IPS-20b (cell line): ENCODE measurements around the gene OTOGL.
"Not testable (repeated sequence)": the region's sequence is repeated elsewhere in the genome, so short reads cannot be mapped to it uniquely, and the experiment has no call there.

Source experiments
- H3K27ac ChIP-seq: one replicate; pipeline ENCODE4 v1.5.1; 2013; ENCODE audit warnings: low read length
- H3K27me3 ChIP-seq: 2 replicates; pipeline ENCODE4 v1.6.1; 2013; ENCODE audit warnings: mild to moderate bottlenecking, low read length, inconsistent platforms; ENCODE audit not compliant: insufficient read depth
- H3K36me3 ChIP-seq: 2 replicates; pipeline ENCODE4 v1.6.1; 2013; ENCODE audit warnings: low read depth, mild to moderate bottlenecking, inconsistent platforms, low read length, moderate library complexity; ENCODE audit not compliant: insufficient read depth
- H3K4me1 ChIP-seq: 2 replicates; pipeline ENCODE4 v1.6.1; 2013; ENCODE audit warnings: mild to moderate bottlenecking, control low read depth, inconsistent platforms, low read length, moderate library complexity; ENCODE audit not compliant: insufficient read depth
- H3K4me3 ChIP-seq: 2 replicates; pipeline ENCODE4 v1.5.1; 2013; ENCODE audit warnings: mild to moderate bottlenecking, low read length, inconsistent platforms
- H3K9ac ChIP-seq: 2 replicates; pipeline ENCODE4 v1.6.1; 2013; ENCODE audit warnings: low read depth, mild to moderate bottlenecking, inconsistent platforms, low read length, moderate library complexity
- H3K9me3 ChIP-seq: 2 replicates; pipeline ENCODE4 v1.6.1; 2013; ENCODE audit warnings: mild to moderate bottlenecking, low read depth, low read length, inconsistent platforms; ENCODE audit not compliant: insufficient read depth

OTOGL gene

DNA sequence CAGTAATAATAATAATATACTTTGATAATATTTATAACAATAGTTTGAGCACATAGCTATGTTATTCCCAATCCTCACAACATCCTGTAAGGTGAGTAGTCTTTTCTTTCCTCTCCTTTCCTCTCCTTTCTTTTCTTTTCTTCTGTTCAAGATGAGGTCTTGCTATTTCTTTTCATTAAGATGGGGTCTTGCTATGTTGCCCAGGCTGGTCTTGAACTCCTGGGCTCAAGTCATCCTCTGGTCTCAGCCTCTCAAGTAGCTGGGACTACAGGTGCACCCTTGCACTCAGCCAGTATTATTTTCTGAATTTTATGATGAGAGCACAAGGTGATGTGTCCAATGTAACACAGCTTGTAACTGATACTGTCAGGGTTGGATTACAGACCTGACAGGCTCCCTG lies 134.6 kb downstream of the OTOGL start:
- no peak overlapping the region for H3K4me3 ChIP-seq

DNA sequence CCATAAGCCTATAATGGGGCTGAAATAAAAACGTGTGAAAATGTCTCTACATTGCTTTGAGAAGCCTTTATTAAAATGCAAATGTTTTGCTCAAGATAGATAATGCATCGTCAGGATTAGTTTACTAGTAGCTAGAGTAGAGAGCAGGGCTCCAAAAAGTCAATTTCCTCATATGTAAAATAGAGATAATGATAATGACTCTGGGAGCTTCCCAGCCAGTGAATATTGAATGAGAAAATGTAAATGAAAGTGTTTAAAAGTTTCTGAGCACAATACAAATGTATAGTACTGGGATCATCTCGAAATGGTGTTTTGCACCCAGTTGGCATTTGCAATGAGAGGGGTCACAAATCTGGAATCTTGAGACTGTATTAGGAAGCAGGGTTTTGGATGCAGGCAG lies 135.3 kb downstream of the OTOGL start:
- Histone ChIP-seq H3K27ac (no peak overlapping the region), H3K4me3 (no peak overlapping the region), H3K9ac (no peak overlapping the region), H3K9me3 (no peaks in the 10 kb centered on the region), H3K4me1 (peaks cover 10% of the 10 kb centered on the region), H3K27me3 (no peaks in the 10 kb centered on the region), H3K36me3 (no peaks in the 10 kb centered on the region)

More for the DNA sequence above, 134.6 kb downstream of the OTOGL start:
- Histone ChIP-seq H3K4me1 (peaks cover 10% of the 10 kb centered on the region), H3K27me3 (no peaks in the 10 kb centered on the region), H3K9ac (no peak overlapping the region), H3K9me3 (no peaks in the 10 kb centered on the region), H3K27ac (no peak overlapping the region), H3K36me3 (no peaks in the 10 kb centered on the region)

GRCh38 chr12:80235944-80236343 lies 136.6 kb downstream of the OTOGL start:
- no peak overlapping the region for H3K9ac ChIP-seq
- no peak overlapping the region for H3K27ac ChIP-seq
- no peak overlapping the region for H3K4me3 ChIP-seq
- H3K36me3 ChIP-seq: no peaks in the 10 kb centered on the region
- no peaks in the 10 kb centered on the region for H3K9me3 ChIP-seq
- no peaks in the 10 kb centered on the region for H3K4me1 ChIP-seq
- H3K27me3 ChIP-seq: no peaks in the 10 kb centered on the region

- no peaks in the 10 kb centered on the region for H3K36me3 ChIP-seq
- no peaks in the 10 kb centered on the region for H3K27me3 ChIP-seq
- 0 out of 2 replicates have a peak, but pooled peaks cover 3% of the 10 kb centered on the region for H3K4me1 ChIP-seq
- no peak overlapping the region for H3K27ac ChIP-seq
- no peak overlapping the region for H3K9ac ChIP-seq
- no peak overlapping the region for H3K4me3 ChIP-seq
- no peaks in the 10 kb centered on the region for H3K9me3 ChIP-seq
Measured at GRCh38 chr12:80239867-80240266, 140.5 kb downstream of the OTOGL start.

- H3K9ac ChIP-seq: no peak overlapping the region
Measured at GRCh38 chr12:80241576-80242273, 142.4 kb downstream of the OTOGL start.

DNA sequence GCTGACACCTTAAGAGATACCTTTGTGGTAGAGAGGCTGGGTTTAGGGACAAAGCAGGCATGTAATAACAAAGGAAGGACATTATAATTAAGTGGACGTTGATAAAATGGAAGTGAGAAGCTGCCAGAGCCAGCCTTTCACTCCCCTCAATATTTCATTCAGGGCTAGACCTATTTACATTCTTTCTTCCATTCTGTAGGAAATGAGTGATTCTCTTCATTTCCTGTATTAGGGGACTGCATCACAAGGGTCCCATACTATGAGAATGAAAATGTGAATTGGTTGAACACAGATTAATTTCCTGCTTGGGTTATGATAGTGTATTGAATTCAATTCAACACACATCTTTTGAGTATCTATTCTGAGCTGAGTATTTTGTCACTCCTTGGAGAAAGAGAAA lies 143.0 kb downstream of the OTOGL start:
- Histone ChIP-seq H3K4me1 (0 out of 2 replicates have a peak, but pooled peaks cover 3% of the 10 kb centered on the region), H3K27ac (no peak overlapping the region), H3K9me3 (no peaks in the 10 kb centered on the region)

More at GRCh38 chr12:80241576-80242273, 142.4 kb downstream of the OTOGL start:
- 0 out of 2 replicates have a peak, but pooled peaks cover 3% of the 10 kb centered on the region for H3K4me1 ChIP-seq
- H3K9me3 ChIP-seq: no peaks in the 10 kb centered on the region
- no peak overlapping the region for H3K27ac ChIP-seq
- no peak overlapping the region for H3K4me3 ChIP-seq
- no peaks in the 10 kb centered on the region for H3K36me3 ChIP-seq
- no peaks in the 10 kb centered on the region for H3K27me3 ChIP-seq

DNA sequence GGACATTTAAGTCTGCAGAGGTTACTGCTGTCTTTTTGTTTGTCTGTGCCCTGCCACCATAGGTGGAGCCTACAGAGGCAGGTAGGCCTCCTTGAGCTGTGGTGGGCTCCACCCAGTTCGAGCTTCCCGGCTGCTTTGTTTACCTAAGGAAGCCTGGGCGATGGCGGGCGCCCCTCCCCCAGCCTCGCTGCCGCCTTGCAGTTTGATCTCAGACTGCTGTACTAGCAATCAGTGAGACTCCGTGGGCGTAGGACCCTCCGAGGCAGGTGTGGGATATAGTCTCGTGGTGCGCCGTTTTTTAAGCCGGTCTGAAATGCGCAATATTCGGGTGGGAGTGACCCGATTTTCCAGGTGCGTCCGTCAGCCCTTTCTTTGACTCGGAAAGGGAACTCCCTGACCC lies 150.2 kb downstream of the OTOGL start:
- not testable (repeated sequence) for H3K9ac ChIP-seq, H3K36me3 ChIP-seq
- peak overlapping the region; percentile 38; the same call in 1 of the 2 replicates for H3K4me3 ChIP-seq

More for the DNA sequence above, 143.0 kb downstream of the OTOGL start:
- no peaks in the 10 kb centered on the region for H3K36me3 ChIP-seq
- no peaks in the 10 kb centered on the region for H3K27me3 ChIP-seq
- no peak overlapping the region for H3K4me3 ChIP-seq
- no peak overlapping the region for H3K9ac ChIP-seq

DNA sequence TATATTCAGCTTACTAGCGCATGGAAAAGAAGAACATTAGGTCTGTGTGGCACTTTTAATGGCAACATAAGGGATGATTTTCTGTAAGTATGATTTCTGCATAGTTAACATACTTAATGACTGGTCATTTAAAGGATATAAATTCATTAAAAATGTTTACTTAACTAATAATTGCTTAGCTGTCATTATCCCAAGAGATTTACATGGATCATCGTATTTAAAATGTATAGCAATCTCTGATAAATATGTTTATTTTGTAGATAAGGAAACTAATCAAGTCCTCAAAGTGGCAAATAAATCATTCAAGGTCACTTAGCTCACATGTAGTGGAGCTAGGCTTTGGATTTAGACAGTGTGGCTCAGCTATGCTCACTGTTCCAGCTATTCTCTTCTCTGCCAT lies 158.6 kb downstream of the OTOGL start:
- Histone ChIP-seq H3K27ac (no peak overlapping the region), H3K9ac (no peak overlapping the region), H3K4me3 (no peak overlapping the region), H3K36me3 (no peaks in the 10 kb centered on the region), H3K27me3 (no peaks in the 10 kb centered on the region), H3K9me3 (no peaks in the 10 kb centered on the region), H3K4me1 (no peaks in the 10 kb centered on the region)

More for the DNA sequence above, 150.2 kb downstream of the OTOGL start:
- not testable (repeated sequence) for H3K27ac ChIP-seq, H3K4me1 ChIP-seq, H3K9me3 ChIP-seq, H3K27me3 ChIP-seq

DNA sequence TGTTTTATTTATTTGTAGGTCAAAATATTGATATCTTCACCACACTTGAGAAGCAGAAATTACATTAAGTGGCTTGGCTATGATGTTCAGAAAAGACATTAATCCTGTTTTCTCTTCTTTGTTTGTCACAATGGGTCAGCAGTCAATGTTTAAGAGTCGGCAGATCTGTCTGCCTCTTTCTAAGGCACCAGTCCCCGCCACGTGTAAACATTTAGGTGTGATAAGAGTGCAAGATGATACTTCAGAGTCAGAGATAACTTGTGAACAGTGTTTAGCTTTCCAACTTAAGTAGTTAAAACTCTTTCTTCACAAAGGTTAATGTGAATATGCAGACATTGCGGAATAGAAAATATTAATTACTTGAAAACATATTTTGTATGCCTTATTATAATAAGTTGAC lies 160.9 kb downstream of the OTOGL start:
- Histone ChIP-seq H3K27ac (no peak overlapping the region), H3K9me3 (no peaks in the 10 kb centered on the region), H3K27me3 (no peaks in the 10 kb centered on the region), H3K4me1 (no peaks in the 10 kb centered on the region), H3K9ac (no peak overlapping the region), H3K4me3 (no peak overlapping the region), H3K36me3 (no peaks in the 10 kb centered on the region)

DNA sequence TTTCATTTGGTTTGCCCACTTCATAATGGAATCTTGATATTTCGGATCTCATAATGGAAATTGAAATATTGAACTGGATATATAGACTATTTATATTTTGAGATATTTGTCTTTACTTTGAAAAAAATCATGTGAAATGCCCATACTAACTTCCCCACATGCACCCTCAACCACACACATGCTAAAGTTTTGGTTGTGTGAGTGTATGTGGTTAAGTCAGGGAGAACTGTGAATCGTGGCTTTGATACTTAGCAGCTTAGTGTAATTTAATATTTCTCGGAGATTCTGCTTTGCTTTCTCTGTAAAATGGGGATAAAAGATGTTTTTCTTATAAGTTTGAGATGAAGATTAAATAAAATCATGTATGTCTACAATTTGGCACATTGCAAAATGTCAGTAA lies 162.1 kb downstream of the OTOGL start:
- H3K36me3 ChIP-seq: no peaks in the 10 kb centered on the region
- H3K27me3 ChIP-seq: no peaks in the 10 kb centered on the region
- H3K9me3 ChIP-seq: no peaks in the 10 kb centered on the region
- no peak overlapping the region for H3K4me3 ChIP-seq
- H3K4me1 ChIP-seq: no peaks in the 10 kb centered on the region
- no peak overlapping the region for H3K27ac ChIP-seq
- H3K9ac ChIP-seq: no peak overlapping the region

DNA sequence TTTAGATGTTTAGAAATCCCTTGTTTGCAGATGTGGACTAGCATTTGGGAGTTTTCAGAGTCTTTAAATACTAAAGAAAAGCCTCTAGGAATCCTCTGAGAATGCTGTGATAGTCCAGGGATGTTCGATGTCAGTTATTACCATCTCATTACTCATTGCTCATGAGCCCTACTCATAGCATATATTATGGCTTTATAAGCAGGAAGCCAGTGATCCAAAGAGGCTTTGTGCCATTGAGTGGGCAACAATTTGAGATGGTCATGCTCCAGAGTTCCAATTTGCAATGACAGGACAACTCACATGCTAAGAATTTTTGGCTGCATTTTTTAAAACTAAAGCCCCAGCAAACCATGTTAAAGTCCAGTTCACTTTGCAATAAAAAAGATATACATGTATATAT lies 163.0 kb downstream of the OTOGL start:
- no peak overlapping the region for H3K4me3 ChIP-seq
- H3K9me3 ChIP-seq: no peaks in the 10 kb centered on the region
- no peak overlapping the region for H3K9ac ChIP-seq
- no peak overlapping the region for H3K27ac ChIP-seq
- no peaks in the 10 kb centered on the region for H3K36me3 ChIP-seq
- H3K4me1 ChIP-seq: no peaks in the 10 kb centered on the region
- no peaks in the 10 kb centered on the region for H3K27me3 ChIP-seq

DNA sequence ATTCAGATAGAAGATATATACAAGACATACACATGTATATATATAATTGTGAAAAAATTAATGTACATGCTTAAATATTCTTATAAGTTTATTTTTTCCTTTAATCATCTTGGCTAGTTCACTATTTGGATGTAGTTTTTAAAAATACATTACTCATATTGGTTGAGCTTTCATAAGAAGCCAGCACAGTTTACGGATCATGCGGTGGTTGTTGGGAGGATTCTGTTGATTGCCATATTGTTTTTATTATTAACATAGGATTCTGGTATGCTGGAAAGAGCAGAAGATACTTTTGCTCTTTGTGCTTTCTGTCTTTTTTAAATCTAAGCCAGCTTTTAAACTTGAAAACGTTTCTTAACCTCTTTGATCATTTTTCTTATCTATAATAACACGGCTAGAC lies 163.4 kb downstream of the OTOGL start:
- Histone ChIP-seq H3K36me3 (no peaks in the 10 kb centered on the region), H3K4me1 (no peaks in the 10 kb centered on the region), H3K9ac (no peak overlapping the region), H3K4me3 (no peak overlapping the region), H3K27ac (no peak overlapping the region), H3K9me3 (no peaks in the 10 kb centered on the region), H3K27me3 (no peaks in the 10 kb centered on the region)
